ENCODE data around the gene KCNK3.

DNA sequence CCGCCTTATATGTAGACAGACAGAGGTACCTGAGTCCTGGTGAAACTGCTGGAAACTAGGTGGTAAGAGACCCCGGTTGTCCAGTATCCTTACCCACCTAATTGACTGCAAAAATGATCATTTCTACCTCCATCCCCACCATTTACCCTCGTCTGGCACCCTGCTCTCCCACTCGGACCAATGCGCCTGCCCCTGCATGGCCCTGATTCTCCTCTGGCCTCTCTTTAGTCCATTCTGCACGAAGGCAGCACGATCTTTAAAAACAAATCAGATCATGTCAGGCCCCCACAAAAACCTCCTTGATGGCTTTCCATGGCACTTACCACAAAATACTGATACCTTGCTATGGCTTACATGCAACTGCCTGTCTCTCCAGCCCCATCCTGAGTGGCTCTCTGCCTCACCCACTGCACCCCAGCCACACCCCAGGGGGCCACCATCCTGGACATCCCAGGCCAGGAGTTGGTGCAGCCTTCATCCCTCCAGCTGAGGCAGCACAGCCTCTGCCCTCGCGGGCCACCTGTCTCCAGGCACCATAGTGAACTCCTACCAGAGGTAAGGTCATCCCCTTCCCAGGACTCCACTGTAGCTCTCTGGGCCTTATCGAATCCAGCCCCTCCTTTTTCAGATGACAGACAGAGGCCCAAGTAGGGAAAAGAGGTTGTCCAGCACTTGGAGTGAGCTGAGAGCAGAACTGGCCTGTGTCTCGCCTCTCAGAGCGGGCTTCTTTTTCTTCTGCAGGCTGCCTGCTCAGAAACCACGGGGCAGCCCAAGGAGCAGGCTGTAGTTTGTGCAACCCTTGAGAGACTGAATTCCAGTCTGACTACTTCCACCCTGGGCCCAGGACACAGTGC is 39.1 kb upstream of the KCNK3 start:
- TF ChIP-seq TBP (CRISPR knock-in tag; IDR thresholded peaks at IDR 0.05) (no peak), NR2F1 (CRISPR knock-in tag; IDR thresholded peaks at IDR 0.05) (no peak)
- TF ChIP-seq, protein P1, sequence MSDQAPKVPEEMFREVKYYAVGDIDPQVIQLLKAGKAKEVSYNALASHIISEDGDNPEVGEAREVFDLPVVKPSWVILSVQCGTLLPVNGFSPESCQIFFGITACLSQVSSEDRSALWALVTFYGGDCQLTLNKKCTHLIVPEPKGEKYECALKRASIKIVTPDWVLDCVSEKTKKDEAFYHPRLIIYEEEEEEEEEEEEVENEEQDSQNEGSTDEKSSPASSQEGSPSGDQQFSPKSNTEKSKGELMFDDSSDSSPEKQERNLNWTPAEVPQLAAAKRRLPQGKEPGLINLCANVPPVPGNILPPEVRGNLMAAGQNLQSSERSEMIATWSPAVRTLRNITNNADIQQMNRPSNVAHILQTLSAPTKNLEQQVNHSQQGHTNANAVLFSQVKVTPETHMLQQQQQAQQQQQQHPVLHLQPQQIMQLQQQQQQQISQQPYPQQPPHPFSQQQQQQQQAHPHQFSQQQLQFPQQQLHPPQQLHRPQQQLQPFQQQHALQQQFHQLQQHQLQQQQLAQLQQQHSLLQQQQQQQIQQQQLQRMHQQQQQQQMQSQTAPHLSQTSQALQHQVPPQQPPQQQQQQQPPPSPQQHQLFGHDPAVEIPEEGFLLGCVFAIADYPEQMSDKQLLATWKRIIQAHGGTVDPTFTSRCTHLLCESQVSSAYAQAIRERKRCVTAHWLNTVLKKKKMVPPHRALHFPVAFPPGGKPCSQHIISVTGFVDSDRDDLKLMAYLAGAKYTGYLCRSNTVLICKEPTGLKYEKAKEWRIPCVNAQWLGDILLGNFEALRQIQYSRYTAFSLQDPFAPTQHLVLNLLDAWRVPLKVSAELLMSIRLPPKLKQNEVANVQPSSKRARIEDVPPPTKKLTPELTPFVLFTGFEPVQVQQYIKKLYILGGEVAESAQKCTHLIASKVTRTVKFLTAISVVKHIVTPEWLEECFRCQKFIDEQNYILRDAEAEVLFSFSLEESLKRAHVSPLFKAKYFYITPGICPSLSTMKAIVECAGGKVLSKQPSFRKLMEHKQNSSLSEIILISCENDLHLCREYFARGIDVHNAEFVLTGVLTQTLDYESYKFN (CRISPR knock-in tag; conservative IDR thresholded peaks at IDR 0.05), result no peak

All from HepG2 (cell line).